IMR-90 (cell line): ENCODE results near the gene PAIP1. TPM values are rescaled to one million over a fixed set of nuclear protein-coding genes. Genes with fewer than 3 reads are reported as not detected.

Experiments used
- ATAC-seq: fragments of 200-7000 bp; cut with Tn5 transposase; 2 replicates; pipeline ENCODE4 v1.9.1; 2020; ENCODE audit warnings: low read depth, mild to moderate bottlenecking, moderate library complexity
- BruUV-seq: library from RNA; stranded (reverse); fragments of 400-500 nt; replicated peaks from 2 replicates; lab custom pipeline; 2021; lab: Mats Ljungman, UMichigan
- CTCF ChIA-PET: fragments of 300-600 bp; formaldehyde crosslinking; extraction: SDS; loops from one replicate; lab custom pipeline; 2021; ENCODE audit warnings: antibody characterized with exemption; lab: Yijun Ruan, JAX
- POLR2A ChIA-PET: fragments of 300-600 bp; sonication (Branson Sonifier 250); formaldehyde crosslinking; loops from one replicate; lab custom pipeline; 2022; ENCODE audit warnings: antibody characterized with exemption; ENCODE audit not compliant: unreplicated experiment; lab: Charles Lee
- DNase-seq: peaks from one replicate; pipeline ENCODE4 v3.0.0; 2013
- H2AFZ ChIP-seq: replicated peaks from 2 replicates; pipeline ENCODE3; 2013; ENCODE audit warnings: low read length, mild to moderate bottlenecking; ENCODE audit not compliant: poor library complexity
- H2AK5ac ChIP-seq: 2 replicates; pipeline ENCODE4 v1.6.1; 2013; ENCODE audit warnings: low read depth, low read length, inconsistent platforms
- H2AK9ac ChIP-seq: replicated peaks from 2 replicates; pipeline ENCODE3; 2013; ENCODE audit warnings: mild to moderate bottlenecking, low read depth, low read length, moderate library complexity; ENCODE audit not compliant: poor library complexity
- H2BK120ac ChIP-seq: 2 replicates; pipeline ENCODE4 v1.6.1; 2013; ENCODE audit warnings: low read depth, low read length, inconsistent platforms
- H2BK15ac ChIP-seq: 3 replicates; pipeline ENCODE4 v1.6.1; 2013; ENCODE audit warnings: low read depth, low read length, inconsistent platforms
- H2BK20ac ChIP-seq: 2 replicates; pipeline ENCODE4 v1.6.1; 2013; ENCODE audit warnings: low read depth, mild to moderate bottlenecking, inconsistent platforms, low read length, moderate library complexity
- H2BK5ac ChIP-seq: 2 replicates; pipeline ENCODE4 v1.6.1; 2013; ENCODE audit warnings: mild to moderate bottlenecking, low read depth, low read length, inconsistent platforms; ENCODE audit not compliant: poor library complexity, severe bottlenecking
- H3K14ac ChIP-seq: replicated peaks from 2 replicates; pipeline ENCODE4 v1.6.1; 2013; ENCODE audit warnings: low read depth, low read length, inconsistent platforms
- H3K18ac ChIP-seq: 2 replicates; pipeline ENCODE4 v1.6.1; 2013; ENCODE audit warnings: low read depth, low read length, control low read depth
- H3K23ac ChIP-seq: 2 replicates; pipeline ENCODE4 v1.6.1; 2013; ENCODE audit warnings: low read depth, low read length, inconsistent platforms
- H3K27ac ChIP-seq: 2 replicates; pipeline ENCODE4 v1.5.1; 2013; ENCODE audit warnings: mild to moderate bottlenecking, control low read depth, low read length; ENCODE audit not compliant: insufficient read depth
- H3K27me3 ChIP-seq: 2 replicates; pipeline ENCODE4 v1.6.1; 2013; ENCODE audit warnings: low read length; ENCODE audit not compliant: control insufficient read depth, insufficient read depth
- H3K36me3 ChIP-seq: 2 replicates; pipeline ENCODE4 v1.6.1; 2013; ENCODE audit warnings: low read length, mixed read lengths; ENCODE audit not compliant: control insufficient read depth, insufficient read depth
- H3K4ac ChIP-seq: 2 replicates; pipeline ENCODE4 v1.6.1; 2013; ENCODE audit warnings: low read depth, low read length, inconsistent platforms
- H3K4me1 ChIP-seq: 2 replicates; pipeline ENCODE4 v1.6.1; 2013; ENCODE audit warnings: low read length, mixed read lengths; ENCODE audit not compliant: control insufficient read depth, insufficient read depth
- H3K4me2 ChIP-seq: 2 replicates; pipeline ENCODE4 v1.6.1; 2013; ENCODE audit warnings: low read depth, mild to moderate bottlenecking, control low read depth, low read length, moderate library complexity
- H3K4me3 ChIP-seq: 2 replicates; pipeline ENCODE4 v1.5.1; 2013; ENCODE audit warnings: low read depth, mild to moderate bottlenecking, control low read depth, low read length, moderate library complexity; ENCODE audit not compliant: insufficient read depth
- H3K56ac ChIP-seq: 2 replicates; pipeline ENCODE4 v1.6.1; 2013; ENCODE audit warnings: low read length, inconsistent platforms; ENCODE audit not compliant: insufficient read depth; ENCODE audit errors: extremely low read depth
- H3K79me1 ChIP-seq, 2 experiments: 2 replicates each; pipeline ENCODE4 v1.6.1; 2013; ENCODE audit warnings: low read length in 2 of 2, inconsistent platforms in 1 of 2, low read depth in 1 of 2
- H3K9ac ChIP-seq: 2 replicates; pipeline ENCODE4 v1.6.1; 2013; ENCODE audit warnings: low read depth, low read length, control low read depth
- H3K9me1 ChIP-seq: 2 replicates; pipeline ENCODE4 v1.6.1; 2013; ENCODE audit warnings: low read length, inconsistent platforms; ENCODE audit not compliant: insufficient read depth
- H3K9me3 ChIP-seq: 2 replicates; pipeline ENCODE4 v1.6.1; 2013; ENCODE audit warnings: low read length; ENCODE audit not compliant: control insufficient read depth, insufficient read depth
- H4K20me1 ChIP-seq: 2 replicates; pipeline ENCODE4 v1.6.1; 2013; ENCODE audit warnings: low read length, inconsistent platforms; ENCODE audit not compliant: insufficient read depth
- H4K5ac ChIP-seq: 2 replicates; pipeline ENCODE4 v1.6.1; 2013; ENCODE audit warnings: mild to moderate bottlenecking, low read depth, low read length, control low read depth
- H4K8ac ChIP-seq, 2 experiments: 2 replicates each; pipeline ENCODE4 v1.6.1; 2013; ENCODE audit warnings: low read depth in 2 of 2, low read length in 2 of 2, control low read depth in 1 of 2, inconsistent platforms in 1 of 2
- H4K91ac ChIP-seq: 2 replicates; pipeline ENCODE4 v1.6.1; 2013; ENCODE audit warnings: low read depth, low read length, inconsistent platforms; ENCODE audit not compliant: insufficient read depth
- BHLHE40 ChIP-seq: fragments of 150-350 bp; IDR thresholded peaks from 2 replicates; pipeline ENCODE4 v1.6.1; 2016; ENCODE audit warnings: mild to moderate bottlenecking, low read depth, low read length
- CTCF ChIP-seq: conservative IDR thresholded peaks from 2 replicates; pipeline ENCODE4 v1.5.1; 2012; ENCODE audit warnings: mild to moderate bottlenecking, low read depth, low read length, improper control_type of control experiment
- MXI1 ChIP-seq: IDR thresholded peaks from 2 replicates; pipeline ENCODE4 v1.6.1; 2012; ENCODE audit warnings: low read depth, mild to moderate bottlenecking, low read length, moderate library complexity, borderline replicate concordance
- RAD21 ChIP-seq: IDR thresholded peaks from 2 replicates; pipeline ENCODE4 v1.6.1; 2012; ENCODE audit warnings: low read length, improper control_type of control experiment
- RCOR1 ChIP-seq: IDR thresholded peaks from 2 replicates; pipeline ENCODE4 v1.6.1; 2012; ENCODE audit warnings: mild to moderate bottlenecking, low read length, improper control_type of control experiment; ENCODE audit not compliant: insufficient replicate concordance
- SMC3 ChIP-seq: fragments of 150-350 bp; IDR thresholded peaks from 2 replicates; pipeline ENCODE4 v1.6.1; 2016; ENCODE audit warnings: low read depth, mild to moderate bottlenecking, antibody characterized with exemption, low read length, moderate library complexity
- WGBS, 2 experiments: methylation state at CpG; one replicate each; pipeline versions ENCODE4 v1.1.5 to v1.1.7; 2013; ENCODE audit warnings: missing lambda C conversion rate in 2 of 2; ENCODE audit not compliant: insufficient read length in 1 of 2; ENCODE audit errors: extremely low coverage in 2 of 2; 5-methylcytosine and 5-hydroxymethylcytosine counted together
- dilution Hi-C: fragments of 300-500 bp; cut with HindIII; formaldehyde crosslinking; loops from one replicate; pipeline ENCODE4 v1.14.3; 2018; ENCODE audit warnings: low sequenced_read_pairs; ENCODE audit not compliant: unreplicated experiment
- in situ Hi-C: fragments of 300-500 bp; cut with MboI; formaldehyde crosslinking; loops from 3 replicates; pipeline ENCODE4 v1.14.3; 2019; ENCODE audit warnings: low sequenced_read_pairs, inconsistent platforms, mixed read lengths
- intact Hi-C: fragments of 100-400 bp; cut with micrococcal nuclease; formaldehyde crosslinking; loops from 2 replicates; pipeline ENCODE4 v1.10.0; 2022
- polyA plus RNA-seq, 3 experiments: library from polyadenylated mRNA; depleted of rRNA; stranded (reverse); fragments of >200 nt; gene quantifications; 2 replicates each; pipeline ENCODE4 v1.2.3, GENCODE V29; 2012; ENCODE audit warnings: low replicate concordance in 1 of 3
- total RNA-seq: library from RNA; depleted of rRNA; stranded (reverse); fragments of >200 nt; gene quantifications from 2 replicates; pipeline ENCODE4 v1.2.3, GENCODE V29; 2012

The PAIP1 gene
- total and polyA plus RNA-seq, 2 of the 4 experiments (the other 2 are of a cell fraction): 59.1 to 123 TPM

- Histone ChIP-seq H2AFZ (peak overlapping the region; percentile 99), H4K5ac (peak overlapping the region; percentile 89), H3K4me3 (peak overlapping the region; percentile 62), H3K14ac (peak overlapping the region; percentile 95), H3K79me1 (peaks cover 8 to 16% of the 10 kb centered on the region in 2 experiments), H3K9me3 (no peaks in the 10 kb centered on the region), H2BK15ac (peak overlapping the region; percentile 8; the same call in 1 of the 3 replicates), H3K27ac (peak overlapping the region; percentile 86), H3K4me2 (peak overlapping the region; percentile 94), H3K4ac (peak overlapping the region; percentile 96), H3K56ac (peak overlapping the region; percentile 97), H3K9me1 (no peaks in the 10 kb centered on the region), H4K91ac (peak overlapping the region; percentile 92), H2BK20ac (peak overlapping the region; percentile 39; the same call in 1 of the 2 replicates), H2BK5ac (peak overlapping the region; percentile 84), H4K20me1 (no peaks in the 10 kb centered on the region), H2AK9ac (peak overlapping the region; percentile 95), H3K23ac (peak overlapping the region; percentile 93), H3K9ac (peak overlapping the region; percentile 90), H3K36me3 (no peaks in the 10 kb centered on the region), H4K8ac (peak overlapping the region; percentile 92 to 99), H3K18ac (peak overlapping the region; percentile 79), H3K27me3 (no peaks in the 10 kb centered on the region), H3K4me1 (peaks cover 2% of the 10 kb centered on the region; the same call in 1 of the 2 replicates), H2BK120ac (peak overlapping the region; percentile 81), H2AK5ac (no peak overlapping the region)
- TF ChIP-seq RCOR1 (no peak), BHLHE40 (peak; percentile 81), RAD21 (peak; percentile 58), CTCF (peak; percentile 71), SMC3 (peak; percentile 41), MXI1 (0 out of 2 replicates have a peak, but pooled peaks have one; percentile 44)
- CTCF ChIA-PET: interaction anchor here (0.7 to 2.8 kb wide), 9 partner anchors 10 to 128 kb away, joined by 3 to 15 read pairs (median 7); partner anchors contain the start of gene CCL28
- ATAC-seq (peak; percentile 75), DNase-seq (peak; percentile 82)
- 0% methylated on average over 4 of the region's 32 CpGs; no CpG with 5 or more reads in 1 of the 2 experiments for WGBS, 2 experiments
- in situ Hi-C loops: loop anchor here (25.0 kb wide), 1 partner anchor 572 kb away; no protein-coding TSS in a partner anchor
- BruUV-seq: TSS peak; percentile 86
- dilution Hi-C loops: no loop called here
- POLR2A ChIA-PET: interaction anchor here (0.6 to 1.3 kb wide), 6 partner anchors 11 to 439 kb away, joined by 3 to 14 read pairs (median 4); no protein-coding TSS in a partner anchor
- intact Hi-C loops: loop anchor here (1.0 to 10.0 kb wide), 6 partner anchors 31 to 469 kb away; partner anchors contain the start of genes C5orf34 and HMGCS1
These were observed 72.6 kb downstream of the PAIP1 start for GRCh38 chr5:43484106-43484849.
